ENCODE results near the gene OTOF.

DNA sequence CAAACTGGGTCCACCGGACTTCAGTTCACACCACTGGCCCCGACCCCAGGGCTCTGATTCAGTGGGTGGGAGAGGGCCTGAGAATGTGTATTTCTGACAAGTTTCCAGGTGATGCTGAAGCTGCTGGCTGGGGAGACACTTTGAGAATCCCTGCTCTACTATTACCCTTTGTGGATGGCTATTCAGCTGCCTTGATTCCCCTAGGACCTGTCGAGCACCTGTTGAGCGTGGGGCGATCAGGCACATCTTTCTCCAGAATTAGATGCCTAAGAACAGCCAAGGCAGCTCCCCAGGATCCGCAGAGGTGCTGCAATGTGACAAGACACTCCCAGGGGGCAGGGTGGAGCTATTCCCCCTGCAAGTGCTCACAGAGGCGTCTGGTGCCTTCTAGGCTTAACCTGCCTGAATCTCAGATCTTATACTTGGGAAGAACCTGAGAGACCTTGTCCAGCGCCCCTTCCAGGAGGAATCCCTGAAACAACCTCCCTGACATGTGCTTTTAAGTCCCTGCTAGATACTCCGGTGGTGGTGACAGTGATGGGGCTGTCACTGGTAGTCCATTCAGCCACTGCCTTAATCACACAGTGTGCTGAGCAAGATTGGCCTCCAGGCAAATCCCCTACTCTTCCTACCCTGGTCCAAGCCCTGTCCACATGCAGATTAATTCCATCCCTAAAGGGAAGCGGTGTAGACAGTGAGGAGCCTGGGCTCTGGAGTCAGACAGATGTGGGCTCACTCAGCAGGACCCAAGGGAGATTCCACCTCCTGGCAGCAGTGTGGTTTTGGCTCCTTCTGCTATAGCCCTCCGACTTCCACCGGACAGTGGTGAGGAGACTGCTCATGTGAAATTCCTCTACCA is 43.4 kb upstream of the OTOF start:
- TF ChIP-seq, protein P1, sequence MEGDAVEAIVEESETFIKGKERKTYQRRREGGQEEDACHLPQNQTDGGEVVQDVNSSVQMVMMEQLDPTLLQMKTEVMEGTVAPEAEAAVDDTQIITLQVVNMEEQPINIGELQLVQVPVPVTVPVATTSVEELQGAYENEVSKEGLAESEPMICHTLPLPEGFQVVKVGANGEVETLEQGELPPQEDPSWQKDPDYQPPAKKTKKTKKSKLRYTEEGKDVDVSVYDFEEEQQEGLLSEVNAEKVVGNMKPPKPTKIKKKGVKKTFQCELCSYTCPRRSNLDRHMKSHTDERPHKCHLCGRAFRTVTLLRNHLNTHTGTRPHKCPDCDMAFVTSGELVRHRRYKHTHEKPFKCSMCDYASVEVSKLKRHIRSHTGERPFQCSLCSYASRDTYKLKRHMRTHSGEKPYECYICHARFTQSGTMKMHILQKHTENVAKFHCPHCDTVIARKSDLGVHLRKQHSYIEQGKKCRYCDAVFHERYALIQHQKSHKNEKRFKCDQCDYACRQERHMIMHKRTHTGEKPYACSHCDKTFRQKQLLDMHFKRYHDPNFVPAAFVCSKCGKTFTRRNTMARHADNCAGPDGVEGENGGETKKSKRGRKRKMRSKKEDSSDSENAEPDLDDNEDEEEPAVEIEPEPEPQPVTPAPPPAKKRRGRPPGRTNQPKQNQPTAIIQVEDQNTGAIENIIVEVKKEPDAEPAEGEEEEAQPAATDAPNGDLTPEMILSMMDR (conservative IDR thresholded peaks at IDR 0.05 in 1 of 2, IDR thresholded peaks at IDR 0.05 in 1 of 2; ENCODE audit: low read depth in 1 of 2, low read length in 2 of 2), result peak in 1 of 2 donors; percentile 22
- TF ChIP-seq EZH2 (IDR thresholded peaks at IDR 0.05; ENCODE audit: low read length, missing control alignments), result no peak
